MG63 (cell line): ENCODE data around the gene KIAA1328. TPM values are rescaled to one million over a fixed set of nuclear protein-coding genes. Genes with fewer than 3 reads are reported as not detected.
"Not testable (repeated sequence)": the region's sequence is repeated elsewhere in the genome, so short reads cannot be mapped to it uniquely, and the experiment has no call there.

Experiments used
- DNase-seq: peaks from one replicate; pipeline ENCODE4 v3.0.0-alpha.2; 2020
- H3K27me3 ChIP-seq: fragments of 250-450 bp; sonication (Bioruptor Pico); 2 replicates; pipeline ENCODE4 v1.5.1; 2020; ENCODE audit warnings: mild to moderate bottlenecking, moderate library complexity
- H3K36me3 ChIP-seq: fragments of 250-450 bp; sonication (Bioruptor Pico); 2 replicates; pipeline ENCODE4 v1.5.1; 2020; ENCODE audit warnings: mild to moderate bottlenecking, moderate library complexity
- H3K4me3 ChIP-seq: fragments of 250-450 bp; sonication (Bioruptor Pico); 2 replicates; pipeline ENCODE4 v1.5.1; 2020; ENCODE audit warnings: mild to moderate bottlenecking, moderate library complexity
- H3K9me3 ChIP-seq: fragments of 250-450 bp; sonication (Bioruptor Pico); 2 replicates; pipeline ENCODE4 v1.5.1; 2020; ENCODE audit warnings: mild to moderate bottlenecking, moderate library complexity
- total RNA-seq: library from RNA; depleted of rRNA; stranded (reverse); fragments of >200 nt; shearing (Covaris generic); gene quantifications from 2 replicates; pipeline ENCODE4 v1.2.3, GENCODE V29; 2014; ENCODE audit warnings: low replicate concordance

Gene KIAA1328
- total RNA-seq, 1 experiment from 2014 or later = 2.4 TPM

DNA sequence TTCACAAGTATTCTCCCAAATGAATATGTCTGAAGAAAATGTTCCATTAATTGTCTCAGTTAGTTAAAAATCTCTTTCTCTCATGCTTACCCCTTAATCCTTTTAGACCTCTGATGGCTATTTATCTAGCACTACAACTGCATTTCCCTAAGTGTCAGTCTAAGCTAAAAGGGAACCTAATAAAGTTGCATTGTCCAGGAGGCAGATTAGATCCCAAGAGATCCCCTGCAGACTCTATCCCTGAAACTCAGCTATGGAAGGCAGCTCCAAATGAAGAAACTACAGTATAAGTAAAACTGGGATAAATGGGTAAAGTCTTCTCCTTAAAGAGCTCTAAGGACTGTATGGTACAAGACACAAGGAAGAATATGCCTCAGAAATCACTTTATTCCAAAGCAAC lies 12.8 kb upstream of the KIAA1328 start:
- H3K9me3 ChIP-seq, H3K27me3 ChIP-seq, DNase-seq, H3K36me3 ChIP-seq, H3K4me3 ChIP-seq: not testable (repeated sequence)

DNA sequence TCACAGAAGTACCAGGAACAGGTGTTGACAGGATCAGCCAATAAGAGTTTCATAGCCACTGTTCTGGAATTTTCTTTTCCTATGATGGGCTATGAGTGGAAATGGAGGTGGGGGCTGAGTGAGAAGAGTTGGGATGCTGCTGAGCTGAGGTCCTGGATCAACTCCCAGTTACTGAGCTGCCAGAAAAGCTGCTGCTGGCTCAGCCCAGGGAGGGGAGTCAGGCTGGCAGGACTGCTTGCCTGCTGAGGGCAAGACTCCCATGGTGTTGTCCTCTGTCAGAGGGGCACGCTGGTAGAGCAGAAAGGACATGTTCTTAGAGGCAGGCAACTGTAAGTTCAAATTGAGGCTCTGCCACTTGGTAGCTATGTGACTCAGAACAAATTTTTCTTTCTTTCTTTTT lies 11.9 kb upstream of the KIAA1328 start:
- no peak overlapping the region for H3K4me3 ChIP-seq
- no peak for DNase-seq
- no peaks in the 10 kb centered on the region for H3K27me3 ChIP-seq
- peaks cover 2% of the 10 kb centered on the region; the same call in 1 of the 2 replicates for H3K36me3 ChIP-seq
- no peaks in the 10 kb centered on the region for H3K9me3 ChIP-seq

DNA sequence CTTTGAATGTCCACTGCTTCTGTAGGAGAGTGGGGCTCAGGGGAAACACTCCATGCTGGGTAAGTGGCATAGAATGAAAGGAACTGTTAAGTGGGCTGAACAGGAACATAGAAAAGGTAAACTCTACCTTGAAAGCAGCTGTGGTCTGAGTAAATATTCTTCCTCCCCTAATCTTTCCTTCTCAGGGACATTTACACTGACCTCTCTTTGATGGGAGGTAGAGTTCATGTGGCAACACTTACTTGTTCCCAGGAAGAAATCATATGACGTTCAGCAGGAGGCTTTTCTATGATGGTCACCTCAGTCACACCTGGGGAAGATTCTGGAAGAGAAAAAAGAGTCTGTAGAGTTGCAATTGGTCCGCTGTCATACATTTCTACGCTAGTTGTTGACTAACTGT lies 10.3 kb upstream of the KIAA1328 start:
- Histone ChIP-seq H3K4me3 (no peak overlapping the region), H3K9me3 (no peaks in the 10 kb centered on the region), H3K36me3 (peaks cover 2% of the 10 kb centered on the region; the same call in 1 of the 2 replicates), H3K27me3 (no peaks in the 10 kb centered on the region)
- DNase-seq = no peak

DNA sequence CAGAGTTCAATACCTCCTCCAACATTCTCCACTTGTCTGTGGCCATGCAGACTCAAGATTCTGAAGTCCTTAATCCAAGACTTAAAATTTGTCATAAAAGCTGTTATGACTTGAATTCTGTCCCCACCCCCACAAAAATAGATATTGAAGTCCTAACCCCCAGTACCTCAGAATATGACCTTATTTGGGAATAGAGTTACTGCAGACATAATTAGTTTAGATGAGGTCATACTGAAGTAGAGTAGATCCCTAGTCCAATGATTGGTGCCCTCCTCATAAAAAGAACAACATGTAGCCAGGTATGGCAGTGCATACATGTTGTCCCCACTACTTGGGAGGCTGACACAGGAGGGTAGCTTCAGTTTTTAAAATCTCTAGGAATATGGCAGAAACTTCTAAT lies 9.3 kb upstream of the KIAA1328 start:
- no peak for DNase-seq
- Histone ChIP-seq H3K27me3 (no peaks in the 10 kb centered on the region), H3K36me3 (peaks cover 2% of the 10 kb centered on the region; the same call in 1 of the 2 replicates), H3K4me3 (no peak overlapping the region), H3K9me3 (no peaks in the 10 kb centered on the region)

DNA sequence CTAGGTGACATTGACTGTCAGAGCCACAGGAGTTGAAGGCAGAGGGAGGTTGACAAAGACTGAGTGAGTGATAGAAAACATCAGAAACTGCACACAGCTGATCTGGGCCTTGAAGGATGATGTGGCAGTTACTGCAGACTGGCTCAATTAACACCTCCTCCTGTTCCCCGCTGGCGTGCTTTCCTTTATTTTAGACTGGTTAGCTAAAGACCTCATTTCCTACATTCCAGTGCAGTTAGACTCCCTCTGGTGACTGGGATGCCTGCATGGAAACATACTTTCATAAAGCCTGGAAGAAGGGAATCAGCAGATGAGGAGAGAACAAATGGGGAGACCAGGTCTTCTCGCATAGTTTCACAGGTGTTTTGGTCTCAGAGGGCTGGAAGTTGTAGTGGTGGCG lies 7.2 kb upstream of the KIAA1328 start:
- Histone ChIP-seq H3K36me3 (peaks cover 4% of the 10 kb centered on the region), H3K9me3 (no peaks in the 10 kb centered on the region), H3K4me3 (no peak overlapping the region), H3K27me3 (no peaks in the 10 kb centered on the region)
- no peak for DNase-seq

DNA sequence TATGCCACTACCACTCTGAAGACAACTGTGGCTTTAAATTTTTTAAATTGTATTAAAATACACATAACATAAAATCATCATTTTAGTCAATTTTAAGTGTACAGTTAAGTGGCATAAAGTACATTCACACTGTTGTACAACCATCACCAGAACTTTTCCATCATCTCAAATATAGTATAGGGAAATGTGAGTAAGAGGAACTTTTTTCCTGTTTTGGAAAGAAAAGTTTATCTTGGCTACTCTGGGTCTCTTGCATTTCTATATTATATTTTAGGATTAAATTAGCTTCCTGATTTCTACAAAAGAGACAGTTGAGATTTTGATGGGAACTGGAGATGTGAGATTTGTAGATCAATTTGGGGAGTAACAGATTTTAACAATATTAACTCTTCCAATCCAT lies 3.4 kb upstream of the KIAA1328 start:
- H3K36me3 ChIP-seq = peaks cover 2% of the 10 kb centered on the region
- H3K4me3 ChIP-seq = no peak overlapping the region
- no peaks in the 10 kb centered on the region for H3K27me3 ChIP-seq
- H3K9me3 ChIP-seq = no peaks in the 10 kb centered on the region
- no peak for DNase-seq

DNA sequence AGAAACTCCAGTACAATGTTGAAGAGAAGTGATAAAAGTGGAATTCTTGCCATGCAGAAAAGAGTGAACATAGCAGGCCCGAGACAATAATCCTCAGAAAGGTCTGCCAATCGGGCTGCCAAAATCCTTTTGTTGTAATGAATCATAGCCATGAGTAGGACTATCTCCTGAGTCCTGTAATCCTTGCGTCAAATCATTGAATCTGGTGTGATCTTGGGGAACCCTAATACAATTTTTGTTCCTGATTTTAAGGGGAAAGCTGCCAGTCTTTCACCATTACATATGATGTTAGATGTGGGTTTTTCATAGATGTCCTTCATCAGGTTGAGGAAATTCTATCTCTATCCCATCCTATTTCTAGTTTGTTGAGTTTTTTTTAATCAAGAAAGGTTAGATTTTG lies 2.4 kb upstream of the KIAA1328 start:
- Histone ChIP-seq H3K36me3 (peaks cover 2% of the 10 kb centered on the region), H3K4me3 (no peak overlapping the region), H3K27me3 (no peaks in the 10 kb centered on the region), H3K9me3 (no peaks in the 10 kb centered on the region)
- peak; percentile 3 for DNase-seq

DNA sequence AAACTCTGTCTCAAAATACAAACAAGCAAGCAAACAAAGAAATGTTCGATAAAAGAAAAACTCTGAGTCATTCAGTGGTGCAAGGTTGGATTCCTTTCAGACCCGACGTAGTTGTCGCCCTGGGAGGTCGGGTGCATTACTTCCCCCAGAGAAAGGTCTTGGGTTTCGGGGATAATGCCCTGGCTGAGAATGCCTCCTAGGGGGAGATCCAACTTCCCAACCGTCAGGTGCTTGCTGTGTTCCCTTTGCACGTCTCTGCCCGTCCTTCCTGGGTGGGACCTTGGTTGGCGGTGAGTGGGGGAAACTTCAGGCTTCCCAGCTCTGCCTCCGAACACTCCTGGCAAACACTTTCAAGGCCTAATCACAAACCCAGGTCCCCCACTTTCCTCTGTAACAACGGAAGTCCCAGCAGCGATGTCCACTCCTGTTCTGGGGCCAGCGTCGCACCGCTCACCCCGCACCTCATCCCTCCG lies 734 bp upstream of the KIAA1328 start:
- Histone ChIP-seq H3K36me3 (peaks cover 2% of the 10 kb centered on the region), H3K4me3 (peak overlapping the region; percentile 97), H3K9me3 (no peaks in the 10 kb centered on the region), H3K27me3 (no peaks in the 10 kb centered on the region)
- DNase-seq = peak; percentile 24

DNA sequence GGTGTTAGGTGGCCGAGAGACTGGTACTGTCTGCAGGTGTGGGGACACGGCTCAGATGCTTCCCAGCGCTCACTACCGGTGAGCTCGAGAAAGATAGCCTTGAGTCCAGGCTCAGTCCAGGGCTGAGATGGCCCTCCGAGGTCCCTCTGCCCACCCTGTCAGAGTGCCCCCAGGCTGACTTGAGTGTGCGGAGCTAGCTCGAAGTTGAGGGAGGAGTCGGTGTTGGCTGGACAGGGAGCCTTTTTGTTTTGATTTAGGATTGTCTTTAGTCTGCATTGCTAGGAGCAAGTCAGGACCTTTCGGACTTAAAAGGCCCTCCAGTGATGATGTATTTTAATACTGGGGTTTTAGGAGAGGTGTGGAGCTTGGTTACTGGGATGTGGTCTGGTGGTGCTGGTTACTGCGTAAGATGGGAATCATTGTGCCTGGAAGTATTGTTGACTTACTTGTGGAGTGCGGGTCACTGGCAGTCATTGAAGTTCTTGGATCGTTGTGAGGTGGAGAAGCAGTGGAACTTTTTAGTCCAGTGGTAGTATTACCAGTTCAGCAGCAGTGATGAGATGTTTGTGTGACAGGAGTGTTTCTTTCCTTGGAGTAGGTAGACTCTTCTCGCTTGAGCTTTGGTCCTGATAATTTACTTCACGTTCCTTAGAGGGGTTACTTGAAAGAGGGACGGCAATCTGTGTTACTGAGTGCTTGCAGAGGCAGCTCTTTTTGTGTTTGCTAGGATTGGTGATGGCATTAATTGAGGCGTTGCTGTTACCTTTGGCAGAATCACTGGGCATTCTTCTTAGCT lies 633 bp downstream of the KIAA1328 start:
- Histone ChIP-seq H3K9me3 (no peaks in the 10 kb centered on the region), H3K27me3 (no peaks in the 10 kb centered on the region), H3K4me3 (peak overlapping the region; percentile 97), H3K36me3 (peaks cover 2% of the 10 kb centered on the region)
- DNase-seq = peak; percentile 1

DNA sequence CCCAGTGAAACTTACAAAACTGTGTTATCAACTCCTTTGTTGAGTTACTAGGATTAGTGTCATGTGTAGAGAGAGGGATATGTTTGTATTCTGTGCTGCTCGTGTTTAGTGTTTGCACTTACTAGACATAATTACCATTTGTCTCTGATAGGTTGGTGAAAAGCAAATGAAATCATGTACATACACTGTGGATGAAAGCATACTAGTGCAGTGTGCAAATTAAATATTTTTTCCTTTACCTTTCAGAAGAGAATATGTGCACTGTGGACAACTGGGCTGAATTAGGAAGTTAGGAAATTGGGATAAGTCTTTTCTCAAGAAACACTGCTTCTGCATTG lies 1.2 kb downstream of the KIAA1328 start:
- Histone ChIP-seq H3K36me3 (peaks cover 2% of the 10 kb centered on the region), H3K9me3 (no peaks in the 10 kb centered on the region), H3K4me3 (peak overlapping the region; percentile 97), H3K27me3 (no peaks in the 10 kb centered on the region)
- no peak for DNase-seq

DNA sequence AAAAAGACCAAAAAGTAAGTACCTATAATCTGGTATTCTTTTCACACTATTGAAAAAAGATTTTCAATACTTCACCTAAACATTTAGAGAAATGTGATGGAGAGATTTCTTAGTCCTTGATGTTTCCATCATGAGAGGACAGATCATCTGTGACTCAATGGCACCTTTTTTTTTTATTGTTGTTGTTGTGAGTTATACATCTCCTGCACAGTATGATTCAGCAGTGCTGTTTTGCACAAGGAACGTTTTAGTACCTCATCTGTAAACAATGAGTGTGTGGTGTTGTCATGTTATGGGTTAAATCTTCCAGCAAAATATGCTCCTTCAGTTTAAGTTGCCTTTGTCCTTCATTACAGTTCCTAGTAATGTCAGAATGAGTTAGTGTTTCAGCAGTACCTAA lies 2.2 kb downstream of the KIAA1328 start:
- Histone ChIP-seq H3K4me3 (no peak overlapping the region), H3K9me3 (no peaks in the 10 kb centered on the region), H3K27me3 (no peaks in the 10 kb centered on the region), H3K36me3 (peaks cover under 1% of the 10 kb centered on the region)
- no peak for DNase-seq

DNA sequence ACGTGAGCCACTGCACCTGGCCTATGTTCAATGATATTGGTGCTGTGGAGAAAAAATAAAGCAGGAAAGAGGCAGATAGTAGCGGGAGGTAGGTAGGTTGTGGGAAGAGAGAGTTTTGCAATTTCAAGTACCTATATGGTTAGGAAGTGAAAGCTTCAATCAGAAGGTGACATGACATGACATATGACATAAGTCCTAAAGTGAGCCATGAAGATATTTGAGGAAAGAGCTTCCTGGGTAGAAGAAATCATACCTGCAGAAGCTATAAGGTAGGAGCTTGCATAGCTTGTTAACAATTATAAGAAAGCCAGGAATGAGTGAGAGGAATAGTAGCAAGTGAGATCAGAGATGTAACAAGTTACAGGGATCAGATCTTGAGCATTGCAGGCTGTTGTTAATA lies 4.2 kb downstream of the KIAA1328 start:
- H3K36me3 ChIP-seq = no peaks in the 10 kb centered on the region
- DNase-seq = no peak
- no peak overlapping the region for H3K4me3 ChIP-seq
- no peaks in the 10 kb centered on the region; the same call in 1 of the 2 replicates for H3K9me3 ChIP-seq
- no peaks in the 10 kb centered on the region for H3K27me3 ChIP-seq

DNA sequence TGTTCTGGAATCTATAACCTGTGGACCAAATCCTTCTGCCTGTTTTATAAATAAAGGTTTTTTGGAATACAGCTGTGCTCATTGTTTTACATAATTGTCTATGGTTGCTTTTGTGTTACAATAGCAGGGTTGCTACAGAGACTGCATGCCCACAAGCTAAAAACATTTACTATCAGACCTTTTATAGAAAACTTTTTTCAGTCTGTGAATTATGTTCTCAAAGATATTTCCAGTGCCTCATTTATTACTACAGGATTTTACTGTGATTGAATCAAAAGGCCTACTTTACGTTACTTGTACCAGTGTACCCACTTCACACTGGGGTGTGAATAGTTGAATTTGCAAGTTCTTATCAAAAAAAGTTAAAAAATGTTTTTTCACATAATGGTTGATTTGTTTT lies 7.0 kb downstream of the KIAA1328 start:
- Histone ChIP-seq H3K27me3 (no peaks in the 10 kb centered on the region), H3K4me3 (no peak overlapping the region), H3K36me3 (no peaks in the 10 kb centered on the region), H3K9me3 (no peaks in the 10 kb centered on the region; the same call in 1 of the 2 replicates)
- no peak for DNase-seq

DNA sequence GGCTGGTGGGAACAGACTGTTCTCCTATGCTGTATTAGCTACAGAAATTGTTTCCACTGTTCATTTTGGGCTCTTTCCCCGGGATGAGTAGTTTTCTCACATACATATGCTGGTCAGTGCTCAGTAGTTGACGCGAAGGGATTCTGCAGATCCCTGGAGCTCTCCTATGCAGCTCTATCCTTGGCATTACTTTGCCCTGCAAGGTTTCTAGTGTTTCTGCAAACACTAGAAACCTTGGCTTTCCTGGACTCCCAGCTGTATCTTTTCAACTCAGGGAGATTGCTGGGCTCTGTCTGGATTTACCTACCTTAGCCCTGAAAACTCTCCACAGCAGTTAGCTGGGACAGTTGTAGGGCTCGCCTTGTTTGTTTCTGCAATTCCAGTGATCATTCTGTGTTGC lies 10.9 kb downstream of the KIAA1328 start:
- Histone ChIP-seq H3K36me3 (no peaks in the 10 kb centered on the region), H3K9me3 (no peaks in the 10 kb centered on the region; the same call in 1 of the 2 replicates), H3K4me3 (no peak overlapping the region), H3K27me3 (no peaks in the 10 kb centered on the region)
- DNase-seq = no peak

DNA sequence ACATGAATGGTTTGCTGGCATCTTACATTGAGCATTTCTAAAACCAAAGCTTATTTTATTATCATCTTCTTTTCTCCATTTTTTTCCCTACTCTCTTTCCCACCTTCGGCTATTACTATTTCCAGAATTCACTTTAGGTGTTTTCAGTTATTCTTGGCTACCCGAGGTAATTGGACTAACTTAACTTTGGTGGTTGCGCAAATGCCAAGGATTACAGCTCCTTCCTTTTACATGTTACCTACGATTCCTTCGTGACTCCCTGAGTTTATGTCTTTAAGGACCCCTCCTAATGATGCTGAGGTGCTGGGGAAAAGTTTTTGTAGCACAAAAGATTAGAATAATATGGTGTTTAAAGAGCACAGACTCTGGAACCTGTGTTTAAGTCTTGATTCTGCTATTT lies 14.3 kb downstream of the KIAA1328 start:
- Histone ChIP-seq H3K27me3 (no peaks in the 10 kb centered on the region), H3K9me3 (no peaks in the 10 kb centered on the region; the same call in 1 of the 2 replicates), H3K4me3 (no peak overlapping the region), H3K36me3 (no peaks in the 10 kb centered on the region)
- no peak for DNase-seq

DNA sequence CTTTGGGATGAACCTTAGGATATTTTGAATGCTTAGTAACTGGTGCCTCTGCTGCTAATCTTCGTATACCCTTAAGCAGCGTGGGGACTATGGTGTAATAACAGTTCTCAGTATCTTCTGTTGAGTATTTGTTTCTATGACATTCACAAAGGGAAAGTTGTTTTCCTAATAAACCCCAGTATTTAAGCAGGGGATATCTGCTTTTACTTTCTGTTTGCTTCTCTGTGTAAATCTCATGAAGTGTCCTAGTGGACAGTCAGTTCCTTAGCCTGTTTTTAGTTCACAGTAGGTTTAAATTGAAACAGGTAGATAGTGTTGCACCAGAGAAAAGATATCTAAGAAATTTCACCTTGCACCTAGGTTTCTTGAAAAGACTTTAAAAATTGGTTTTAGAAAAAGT lies 14.9 kb downstream of the KIAA1328 start:
- Histone ChIP-seq H3K27me3 (no peaks in the 10 kb centered on the region), H3K9me3 (no peaks in the 10 kb centered on the region), H3K36me3 (no peaks in the 10 kb centered on the region), H3K4me3 (no peak overlapping the region)
- no peak for DNase-seq

DNA sequence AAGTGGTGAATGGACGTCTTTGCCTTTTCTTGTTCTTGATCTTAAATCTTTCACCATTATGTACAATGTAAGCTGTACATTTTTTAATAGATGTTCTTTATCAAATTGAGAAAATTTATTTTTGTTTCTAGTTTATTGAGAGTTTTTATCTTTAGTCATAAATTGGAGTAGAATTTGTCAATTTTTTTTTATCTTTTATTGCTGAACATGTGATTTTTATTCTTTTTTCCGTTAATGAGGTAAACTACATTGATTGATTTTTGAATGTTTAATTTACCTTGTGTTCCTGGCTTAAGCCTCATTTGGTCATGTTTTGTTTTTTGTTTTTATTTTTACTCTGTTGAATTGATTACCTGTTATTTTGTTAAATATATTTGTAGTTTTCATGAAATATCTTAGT lies 19.7 kb downstream of the KIAA1328 start:
- Histone ChIP-seq H3K27me3 (no peaks in the 10 kb centered on the region), H3K9me3 (peaks cover 6% of the 10 kb centered on the region), H3K4me3 (no peak overlapping the region), H3K36me3 (no peaks in the 10 kb centered on the region)
- DNase-seq = no peak

DNA sequence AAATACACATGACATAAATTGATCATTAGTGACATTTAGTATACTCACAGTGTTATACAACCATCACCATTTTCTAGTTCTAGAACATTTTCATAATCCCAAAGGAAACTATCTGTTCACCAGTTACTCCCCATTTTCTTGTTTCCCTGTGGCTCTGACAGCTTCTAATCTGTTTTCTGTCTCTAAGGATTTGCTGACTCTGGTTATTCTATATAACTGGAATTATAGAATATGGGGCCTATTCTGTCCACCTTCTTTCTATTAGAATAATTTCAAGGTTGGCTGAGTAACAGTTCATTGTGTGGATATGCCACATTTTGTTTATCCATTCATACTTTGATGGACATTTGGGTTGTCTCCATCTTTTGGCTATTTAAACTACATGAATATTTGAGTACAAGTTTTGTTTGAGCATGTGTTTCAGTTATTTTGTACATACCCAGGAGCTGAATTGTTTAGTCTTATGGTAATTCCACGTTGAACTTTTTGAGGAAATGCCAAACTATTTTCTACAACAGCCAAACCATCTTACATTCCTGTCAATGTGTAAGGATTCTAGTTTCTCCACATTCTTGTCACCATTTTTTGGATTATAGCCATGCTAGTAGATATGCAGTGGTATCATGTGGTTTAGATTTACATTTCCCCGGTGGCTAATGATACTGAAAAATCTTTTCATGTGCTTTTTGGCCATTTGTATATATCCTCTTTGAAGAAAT lies 20.5 kb downstream of the KIAA1328 start:
- peaks cover 6% of the 10 kb centered on the region for H3K9me3 ChIP-seq
- DNase-seq = no peak

More for the DNA sequence above, 20.5 kb downstream of the KIAA1328 start:
- H3K4me3 ChIP-seq = no peak overlapping the region
- no peaks in the 10 kb centered on the region for H3K27me3 ChIP-seq
- H3K36me3 ChIP-seq = no peaks in the 10 kb centered on the region
